ENCODE measurements around the gene SLC12A9.
"Not testable (repeated sequence)": the region's sequence is repeated elsewhere in the genome, so short reads cannot be mapped to it uniquely, and the experiment has no call there.

Gene SLC12A9

GRCh38 chr7:100826514-100827329 lies 25.8 kb upstream of the SLC12A9 start:
- no peak for DNase-seq

- no peak for DNase-seq
These were observed 24.9 kb upstream of the SLC12A9 start, which contains the start of gene EPHB4 for GRCh38 chr7:100827330-100828226. Gene EPHB4 (minus strand): TSS chr7:100827523. CDS start chr7:100827030, 493 bp downstream.

GRCh38 chr7:100829150-100829716 lies 23.3 kb upstream of the SLC12A9 start:
- no peak for DNase-seq

- DNase-seq: no peak
These were observed 22.1 kb upstream of the SLC12A9 start for GRCh38 chr7:100830396-100830795.

- no peak for DNase-seq
These were observed 20.3 kb upstream of the SLC12A9 start for GRCh38 chr7:100832281-100832633.

- no peak for DNase-seq
These were observed 16.4 kb upstream of the SLC12A9 start for GRCh38 chr7:100835903-100836811.

GRCh38 chr7:100836812-100837098 lies 15.8 kb upstream of the SLC12A9 start:
- no peak for DNase-seq

- DNase-seq: no peak
These were observed 15.2 kb upstream of the SLC12A9 start for GRCh38 chr7:100837099-100837836.

- no peak for DNase-seq
These were observed 13.2 kb upstream of the SLC12A9 start for GRCh38 chr7:100839361-100839760.

GRCh38 chr7:100840470-100841100 lies 11.9 kb upstream of the SLC12A9 start:
- no peak for DNase-seq

GRCh38 chr7:100847360-100847759 lies 5.2 kb upstream of the SLC12A9 start:
- no peak for DNase-seq

GRCh38 chr7:100854146-100854895 lies 1.8 kb downstream of the SLC12A9 start:
- DNase-seq: no peak

- DNase-seq: not testable (repeated sequence)
These were observed 2.4 kb downstream of the SLC12A9 start for GRCh38 chr7:100854899-100855298.

GRCh38 chr7:100855515-100855914 lies 3.0 kb downstream of the SLC12A9 start:
- no peak for DNase-seq

- DNase-seq: no peak
These were observed 4.4 kb downstream of the SLC12A9 start for GRCh38 chr7:100856871-100857282.

- DNase-seq: no peak
These were observed 7.3 kb downstream of the SLC12A9 start for GRCh38 chr7:100859856-100860255.

- DNase-seq: no peak
These were observed 8.4 kb downstream of the SLC12A9 start for GRCh38 chr7:100860702-100861615.

- no peak for DNase-seq
These were observed 9.1 kb downstream of the SLC12A9 start for GRCh38 chr7:100861616-100861985.

- DNase-seq: no peak
These were observed 11.0 kb downstream of the SLC12A9 start for GRCh38 chr7:100863406-100863950.

Data from DMS79 (cell line).